IPS-15b (cell line): ENCODE measurements around the gene PPP1R15A.
"Not testable (repeated sequence)": the region's sequence is repeated elsewhere in the genome, so short reads cannot be mapped to it uniquely, and the experiment has no call there.

Source experiments
- H3K27me3 ChIP-seq: one replicate; pipeline ENCODE4 v1.6.1; 2013; ENCODE audit warnings: low read length; ENCODE audit not compliant: control insufficient read depth, insufficient read depth
- H3K36me3 ChIP-seq: one replicate; pipeline ENCODE4 v1.6.1; 2013; ENCODE audit warnings: low read length; ENCODE audit not compliant: control insufficient read depth, insufficient read depth
- H3K4me1 ChIP-seq: one replicate; pipeline ENCODE4 v1.6.1; 2013; ENCODE audit warnings: mild to moderate bottlenecking, low read length; ENCODE audit not compliant: control insufficient read depth, insufficient read depth
- H3K4me3 ChIP-seq: one replicate; pipeline ENCODE4 v1.5.1; 2013; ENCODE audit warnings: low read depth, low read length
- H3K9ac ChIP-seq: one replicate; pipeline ENCODE4 v1.6.1; 2013; ENCODE audit warnings: low read depth, mild to moderate bottlenecking, low read length
- H3K9me3 ChIP-seq: one replicate; pipeline ENCODE4 v1.6.1; 2013; ENCODE audit warnings: mild to moderate bottlenecking, low read length; ENCODE audit not compliant: control insufficient read depth, insufficient read depth

Gene PPP1R15A

DNA sequence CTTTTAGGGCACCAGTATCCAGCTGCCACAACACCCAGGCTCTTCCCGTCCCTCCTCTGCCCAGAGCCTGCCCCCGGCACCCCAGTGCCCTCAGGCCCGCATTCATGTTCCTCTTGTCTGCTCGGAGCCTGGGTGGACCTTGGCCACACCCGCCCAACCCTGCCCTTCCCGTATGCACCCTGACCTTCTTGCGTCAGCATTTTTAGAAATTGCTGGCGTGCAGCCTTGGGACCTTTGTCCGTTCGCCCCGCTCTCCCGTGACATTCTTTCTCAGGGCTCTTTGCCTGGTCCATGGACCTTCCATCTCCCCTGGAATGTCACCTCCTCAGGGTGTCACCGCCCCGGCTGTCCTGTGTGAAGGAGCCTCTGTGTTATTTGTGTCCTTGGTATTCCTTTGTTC, 35.5 kb downstream of the PPP1R15A start:
- Histone ChIP-seq H3K4me1 (no peaks in the 10 kb centered on the region), H3K4me3 (no peak overlapping the region), H3K9me3 (no peaks in the 10 kb centered on the region), H3K36me3 (peaks cover 32% of the 10 kb centered on the region), H3K9ac (no peak overlapping the region), H3K27me3 (no peaks in the 10 kb centered on the region)

DNA sequence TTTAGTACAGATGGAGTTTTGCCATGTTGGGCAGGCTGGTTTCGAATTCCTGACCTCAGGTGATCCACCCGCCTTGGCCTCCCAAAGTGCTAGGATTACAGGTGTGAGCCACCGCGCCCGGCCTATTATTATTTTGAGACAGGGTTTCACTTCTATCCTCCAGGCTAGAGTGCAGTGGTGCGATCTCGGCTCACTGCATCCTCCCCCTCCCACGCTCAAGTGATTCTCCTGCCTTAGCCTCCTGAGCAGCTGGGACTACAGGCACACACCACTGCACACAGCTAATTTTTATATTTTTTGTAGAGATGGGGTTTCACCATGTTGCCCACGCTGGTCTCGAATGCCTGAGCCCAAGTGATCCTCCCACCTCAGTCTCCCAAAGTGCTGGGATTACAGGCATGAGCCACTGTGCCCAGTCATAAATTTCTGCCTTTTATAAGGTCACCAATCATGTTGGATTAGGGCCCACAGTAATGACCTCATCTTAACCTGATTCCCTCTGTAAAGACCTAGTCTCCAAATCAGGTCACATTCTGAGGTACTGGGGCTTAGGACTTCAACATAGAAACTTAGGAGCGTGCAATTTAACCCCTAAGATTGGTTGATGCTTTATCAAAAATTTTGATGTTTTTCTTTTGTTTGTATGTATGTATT, 37.3 kb downstream of the PPP1R15A start:
- not testable (repeated sequence) for H3K27me3 ChIP-seq, H3K4me3 ChIP-seq, H3K4me1 ChIP-seq, H3K9ac ChIP-seq, H3K9me3 ChIP-seq
- peaks cover 48% of the 10 kb centered on the region for H3K36me3 ChIP-seq

DNA sequence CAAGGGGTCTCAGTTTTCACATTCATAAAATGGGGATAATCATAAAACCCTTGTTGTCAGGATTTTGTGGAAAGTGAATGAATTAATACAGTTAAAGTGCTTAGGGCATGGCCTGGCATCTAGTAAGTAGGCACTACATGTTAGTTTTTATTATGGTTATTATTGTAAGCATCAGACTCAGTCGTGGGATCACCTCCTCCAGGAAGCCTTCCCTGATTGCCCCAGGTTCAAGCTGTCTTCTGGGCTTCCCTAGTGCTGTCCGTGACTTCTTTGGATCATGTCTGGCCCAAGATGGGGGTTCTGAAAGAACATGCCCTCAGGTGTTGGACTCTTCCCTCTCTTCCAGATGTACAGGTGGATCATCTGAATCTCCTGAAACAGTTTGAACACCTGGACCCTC, 38.6 kb downstream of the PPP1R15A start:
- peaks cover 47% of the 10 kb centered on the region for H3K36me3 ChIP-seq
- no peaks in the 10 kb centered on the region for H3K9me3 ChIP-seq
- H3K4me1 ChIP-seq = no peaks in the 10 kb centered on the region
- no peak overlapping the region for H3K4me3 ChIP-seq
- no peaks in the 10 kb centered on the region for H3K27me3 ChIP-seq
- no peak overlapping the region for H3K9ac ChIP-seq

DNA sequence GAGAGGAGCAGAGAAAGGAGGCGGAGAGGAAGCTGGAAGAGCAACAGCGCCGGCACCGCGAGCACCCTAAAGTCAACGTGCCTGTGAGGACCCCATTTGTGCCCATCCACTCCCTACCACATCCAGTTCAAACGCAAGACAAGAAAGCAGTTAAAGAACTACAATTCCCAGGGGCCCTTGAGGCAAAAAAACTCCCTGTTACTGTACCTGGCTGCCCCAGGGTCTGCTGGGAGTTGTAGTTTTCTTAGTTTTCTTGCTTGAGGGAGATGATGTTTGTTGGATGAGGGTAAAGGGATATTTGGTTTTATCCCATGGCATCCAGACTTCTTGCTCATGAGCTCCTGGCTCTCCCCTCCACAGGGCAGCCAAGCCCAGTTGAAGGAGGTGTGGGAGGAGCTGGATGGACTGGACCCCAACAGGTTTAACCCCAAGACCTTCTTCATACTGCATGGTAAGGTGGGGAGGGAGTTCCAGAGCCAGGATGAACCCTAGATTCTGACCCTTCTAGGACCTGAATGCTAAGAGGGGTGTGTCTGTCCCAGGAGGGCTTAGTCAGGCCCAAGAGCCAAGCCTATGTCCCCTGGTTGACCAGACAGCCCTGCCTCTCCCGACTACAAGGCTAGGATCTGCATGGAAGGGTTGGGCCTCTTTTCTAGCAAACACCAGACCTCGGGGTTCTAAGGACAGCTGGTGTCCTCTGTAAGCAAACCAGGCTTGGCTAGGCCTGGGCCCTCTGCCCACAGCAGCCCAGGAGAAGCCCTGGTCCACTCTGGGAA, 41.1 kb downstream of the PPP1R15A start:
- Histone ChIP-seq H3K4me3 (no peak overlapping the region), H3K27me3 (no peaks in the 10 kb centered on the region), H3K4me1 (no peaks in the 10 kb centered on the region), H3K9me3 (no peaks in the 10 kb centered on the region), H3K9ac (no peak overlapping the region), H3K36me3 (peaks cover 46% of the 10 kb centered on the region)

DNA sequence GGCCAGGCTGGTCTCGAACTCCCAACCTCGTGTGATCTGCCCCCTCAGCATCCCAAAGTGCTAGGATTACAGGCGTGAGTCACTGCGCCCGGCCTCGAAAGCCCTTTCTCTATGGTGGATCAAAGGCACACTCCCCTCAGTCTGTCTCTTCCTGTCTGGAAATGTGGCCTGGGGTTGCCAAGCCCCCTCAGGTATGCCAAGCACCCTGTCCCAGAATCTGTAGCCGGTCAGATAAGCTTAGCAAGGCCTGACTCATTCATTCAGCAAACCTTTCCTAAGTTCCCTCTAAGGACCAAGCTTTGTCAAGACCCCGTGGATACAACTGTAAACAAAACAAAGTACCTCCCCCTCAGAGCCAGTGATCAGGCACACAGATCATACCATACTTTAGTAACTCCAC, 42.0 kb downstream of the PPP1R15A start:
- Histone ChIP-seq H3K4me3 (no peak overlapping the region), H3K36me3 (peaks cover 52% of the 10 kb centered on the region), H3K27me3 (no peaks in the 10 kb centered on the region), H3K9me3 (no peaks in the 10 kb centered on the region), H3K9ac (no peak overlapping the region), H3K4me1 (no peaks in the 10 kb centered on the region)

DNA sequence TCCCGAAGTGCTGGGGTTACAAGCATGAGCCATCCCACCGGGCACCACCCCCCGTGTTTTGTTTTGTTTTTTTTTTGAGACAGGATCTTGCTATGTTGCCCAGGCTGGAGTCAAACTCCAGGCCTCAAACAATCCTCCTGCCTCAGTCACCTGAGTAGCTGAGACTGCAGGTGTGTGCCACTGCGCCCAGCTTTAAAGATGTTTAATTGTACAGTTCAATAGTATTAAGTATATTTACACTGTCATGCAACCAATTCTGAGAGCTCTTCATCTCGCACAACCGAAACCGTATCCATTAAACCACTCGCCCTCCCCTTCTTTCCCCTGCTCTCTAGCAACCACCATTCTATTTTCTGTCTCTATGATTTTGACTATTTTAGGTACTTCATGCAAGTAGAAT, 43.5 kb downstream of the PPP1R15A start:
- H3K9me3 ChIP-seq = no peaks in the 10 kb centered on the region
- H3K9ac ChIP-seq = no peak overlapping the region
- no peak overlapping the region for H3K4me3 ChIP-seq
- no peaks in the 10 kb centered on the region for H3K27me3 ChIP-seq
- no peaks in the 10 kb centered on the region for H3K4me1 ChIP-seq
- peaks cover 57% of the 10 kb centered on the region for H3K36me3 ChIP-seq

DNA sequence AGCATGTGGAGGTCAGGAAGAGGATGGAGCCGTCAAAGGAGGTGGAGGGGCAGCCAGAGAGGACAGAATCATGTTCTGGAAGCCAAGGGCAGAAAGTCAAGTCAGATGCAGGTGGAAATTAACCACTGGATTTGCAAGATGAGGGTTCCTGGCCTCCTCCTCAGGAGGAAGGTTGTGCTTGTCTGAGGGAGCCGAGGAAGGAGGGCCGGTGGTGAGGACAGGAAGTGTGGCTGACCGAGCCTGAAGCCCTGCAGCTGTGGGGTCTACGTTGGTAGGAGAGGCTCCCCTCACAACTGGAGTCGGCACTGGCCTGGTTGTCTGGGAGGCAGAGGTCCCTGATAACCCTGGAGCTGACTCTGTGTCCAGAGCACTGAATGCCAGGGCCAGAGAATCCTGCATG, 45.9 kb downstream of the PPP1R15A start:
- no peaks in the 10 kb centered on the region for H3K27me3 ChIP-seq
- H3K9ac ChIP-seq = no peak overlapping the region
- no peaks in the 10 kb centered on the region for H3K9me3 ChIP-seq
- peaks cover 56% of the 10 kb centered on the region for H3K36me3 ChIP-seq
- H3K4me1 ChIP-seq = no peaks in the 10 kb centered on the region
- no peak overlapping the region for H3K4me3 ChIP-seq

DNA sequence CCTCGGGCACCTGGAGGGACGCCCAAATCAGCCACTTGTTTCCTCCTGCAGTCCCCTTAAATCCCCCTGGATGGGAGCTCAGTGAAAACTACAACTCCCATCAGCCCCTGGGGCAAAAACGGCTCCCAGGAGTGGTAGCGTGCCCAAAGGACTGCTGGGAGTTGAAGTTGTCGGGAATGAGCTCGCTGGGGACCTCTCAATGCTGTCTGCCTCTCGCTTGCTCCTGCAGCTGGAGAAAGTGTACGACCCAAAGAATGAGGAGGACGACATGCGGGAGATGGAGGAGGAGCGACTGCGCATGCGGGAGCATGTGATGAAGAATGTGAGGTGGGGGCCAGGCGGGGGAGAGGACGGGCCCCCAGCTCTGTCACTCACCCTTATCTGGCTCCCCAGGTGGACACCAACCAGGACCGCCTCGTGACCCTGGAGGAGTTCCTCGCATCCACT, 46.6 kb downstream of the PPP1R15A start:
- Histone ChIP-seq H3K27me3 (no peaks in the 10 kb centered on the region), H3K36me3 (peaks cover 49% of the 10 kb centered on the region), H3K9me3 (no peaks in the 10 kb centered on the region), H3K4me3 (no peak overlapping the region), H3K9ac (no peak overlapping the region), H3K4me1 (no peaks in the 10 kb centered on the region)

DNA sequence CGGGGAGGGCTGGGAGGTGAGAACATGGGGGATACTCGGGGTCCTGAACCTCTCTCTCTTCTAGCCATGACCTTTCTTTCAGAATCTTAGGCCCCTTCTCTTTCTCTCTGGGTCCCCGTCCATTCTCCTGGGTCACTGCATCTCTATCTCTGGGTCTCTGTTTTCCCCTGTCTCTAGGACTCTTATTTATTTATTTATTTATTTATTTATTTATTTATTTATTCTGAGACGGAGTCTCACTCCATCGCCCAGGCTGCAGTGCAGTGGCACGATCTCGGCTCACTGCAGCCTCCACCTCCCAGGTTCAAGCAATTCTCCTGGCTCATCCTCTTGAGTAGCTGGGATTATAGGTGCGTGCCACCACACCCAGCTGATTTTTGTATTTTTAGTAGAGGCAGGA, 47.0 kb downstream of the PPP1R15A start:
- not testable (repeated sequence) for H3K27me3 ChIP-seq, H3K9ac ChIP-seq, H3K9me3 ChIP-seq, H3K4me3 ChIP-seq, H3K4me1 ChIP-seq
- peaks cover 46% of the 10 kb centered on the region for H3K36me3 ChIP-seq

DNA sequence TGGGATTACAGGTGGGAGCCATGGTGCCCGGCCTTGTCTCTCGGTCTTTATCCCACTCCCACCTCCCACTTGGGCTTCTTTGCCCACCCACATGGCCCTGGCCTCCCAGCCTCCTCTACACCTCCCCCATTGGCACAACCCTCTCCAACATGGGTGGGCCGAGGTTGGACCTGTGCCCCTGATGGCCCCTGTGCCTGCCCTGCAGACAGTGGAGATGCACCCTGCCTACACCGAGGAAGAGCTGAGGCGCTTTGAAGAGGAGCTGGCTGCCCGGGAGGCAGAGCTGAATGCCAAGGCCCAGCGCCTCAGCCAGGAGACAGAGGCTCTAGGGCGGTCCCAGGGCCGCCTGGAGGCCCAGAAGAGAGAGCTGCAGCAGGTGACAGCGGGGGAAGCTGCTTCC, 48.7 kb downstream of the PPP1R15A start:
- H3K4me3 ChIP-seq = no peak overlapping the region
- H3K9ac ChIP-seq = no peak overlapping the region
- H3K9me3 ChIP-seq = no peaks in the 10 kb centered on the region
- H3K4me1 ChIP-seq = no peaks in the 10 kb centered on the region
- peaks cover 38% of the 10 kb centered on the region for H3K36me3 ChIP-seq
- H3K27me3 ChIP-seq = no peaks in the 10 kb centered on the region

DNA sequence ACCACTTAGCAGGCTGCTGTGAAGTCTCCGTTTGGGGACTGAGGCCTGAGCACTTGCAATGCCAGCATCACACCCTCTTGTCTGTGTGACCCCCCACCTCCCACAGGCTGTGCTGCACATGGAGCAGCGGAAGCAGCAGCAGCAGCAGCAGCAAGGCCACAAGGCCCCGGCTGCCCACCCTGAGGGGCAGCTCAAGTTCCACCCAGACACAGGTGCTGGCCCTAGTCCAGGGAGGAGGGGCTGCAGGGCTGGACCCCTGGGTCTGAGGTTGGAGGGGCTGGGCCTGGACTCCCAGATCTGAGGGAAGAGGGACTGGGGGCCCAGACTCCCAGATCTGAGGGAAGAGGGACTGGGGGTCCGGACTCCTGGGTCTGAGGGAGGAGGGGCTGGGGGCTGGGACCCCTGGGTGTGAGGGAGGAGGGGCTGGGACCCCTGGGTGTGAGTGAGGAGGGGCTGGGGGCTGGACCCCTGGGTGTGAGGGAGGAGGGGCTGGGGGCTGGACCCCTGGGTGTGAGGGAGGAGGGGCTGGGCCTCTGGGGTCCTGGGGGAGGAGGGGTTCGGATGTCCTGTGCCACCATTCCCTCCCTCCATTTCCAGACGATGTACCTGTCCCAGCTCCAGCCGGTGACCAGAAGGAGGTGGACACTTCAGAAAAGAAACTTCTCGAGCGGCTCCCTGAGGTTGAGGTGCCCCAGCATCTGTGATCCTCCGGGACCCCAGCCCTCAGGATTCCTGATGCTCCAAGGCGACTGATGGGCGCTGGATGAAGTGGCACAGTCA, 49.7 kb downstream of the PPP1R15A start:
- no peaks in the 10 kb centered on the region for H3K27me3 ChIP-seq
- H3K4me3 ChIP-seq = no peak overlapping the region
- H3K9ac ChIP-seq = no peak overlapping the region
- H3K4me1 ChIP-seq = no peaks in the 10 kb centered on the region
- H3K9me3 ChIP-seq = no peaks in the 10 kb centered on the region
- peaks cover 38% of the 10 kb centered on the region for H3K36me3 ChIP-seq
